ENCODE measurements around the gene ANO9.

ANO9 gene

GRCh38 chr11:394858-395655 is 46.8 kb downstream of the ANO9 start:
- CTCF ChIA-PET, result interaction anchor here (1.8 to 2.0 kb wide), 2 partner anchors 13 to 20 kb away, joined by 5 read pairs; partner anchors contain the start of gene SIGIRR
- peaks cover 0 to 18% (median 14%) of the 10 kb centered on the region in 4 experiments for H3K4me1 ChIP-seq (ENCODE audit: control extremely low read depth in 1 of 4, control insufficient read depth in 4 of 4, insufficient read depth in 4 of 4, low read length in 3 of 4)
- WGBS (ENCODE audit: insufficient coverage), result 90% methylated on average over 19 of the region's 25 CpGs
- H3K4me3 ChIP-seq (ENCODE audit: control insufficient read depth in 1 of 7, extremely low read depth in 1 of 7, insufficient read depth in 4 of 7, low read depth in 2 of 7, low read length in 6 of 7), result no peak overlapping the region
- POLR2A ChIA-PET, result no interaction called here
- peaks cover 0 to 4% (median 0%) of the 10 kb centered on the region in 5 experiments for H3K9me3 ChIP-seq (ENCODE audit: control extremely low read depth in 1 of 5, control insufficient read depth in 4 of 5, insufficient read depth in 2 of 5, low read depth in 1 of 5, low read length in 4 of 5)
- peak overlapping the region in 1 of 2 experiments; percentile 61 for H3K27ac ChIP-seq (ENCODE audit: insufficient read depth in 1 of 2, low read depth in 1 of 2, low read length in 2 of 2, poor library complexity in 1 of 2, severe bottlenecking in 2 of 2)
- no peak for DNase-seq
- H3K27me3 ChIP-seq (replicated peaks in 2 of 5; ENCODE audit: control insufficient read depth in 4 of 5, insufficient read depth in 5 of 5, low read length in 4 of 5), result peaks cover 0 to 9% (median 0%) of the 10 kb centered on the region in 5 experiments
- no peaks in the 10 kb centered on the region for H3K36me3 ChIP-seq (ENCODE audit: control insufficient read depth in 4 of 4, insufficient read depth in 4 of 4, low read length in 3 of 4)

GRCh38 chr11:394034-394857 is 47.6 kb downstream of the ANO9 start, which contains the start of gene PKP3:
Gene PKP3 (plus strand): TSS chr11:394209. CDS start chr11:394293, 84 bp downstream.
- POLR2A ChIA-PET, result no interaction called here
- Histone ChIP-seq H3K4me1 (ENCODE audit: control extremely low read depth in 1 of 4, control insufficient read depth in 4 of 4, insufficient read depth in 4 of 4, low read length in 3 of 4) (peaks cover 0 to 18% (median 14%) of the 10 kb centered on the region in 4 experiments), H3K27ac (ENCODE audit: insufficient read depth in 1 of 2, low read depth in 1 of 2, low read length in 2 of 2, poor library complexity in 1 of 2, severe bottlenecking in 2 of 2) (peak within 1 kb of the TSS in 1 of 2 experiments; percentile 61), H3K36me3 (ENCODE audit: control insufficient read depth in 4 of 4, insufficient read depth in 4 of 4, low read length in 3 of 4) (no peaks in the 10 kb centered on the region), H3K9me3 (ENCODE audit: control extremely low read depth in 1 of 5, control insufficient read depth in 4 of 5, insufficient read depth in 2 of 5, low read depth in 1 of 5, low read length in 4 of 5) (no peaks in the 10 kb centered on the region), H3K27me3 (replicated peaks in 2 of 5; ENCODE audit: control insufficient read depth in 4 of 5, insufficient read depth in 5 of 5, low read length in 4 of 5) (peaks cover 0 to 3% (median 0%) of the 10 kb centered on the region in 5 experiments), H3K4me3 (ENCODE audit: control insufficient read depth in 1 of 7, extremely low read depth in 1 of 7, insufficient read depth in 4 of 7, low read depth in 2 of 7, low read length in 6 of 7) (no peak within 1 kb of the TSS)
- WGBS (ENCODE audit: insufficient coverage), result 95% methylated on average over 48 of the region's 57 CpGs
- no peak for DNase-seq
- CTCF ChIA-PET, result interaction anchor here (1.6 kb wide), 1 partner anchor 30 kb away, joined by 6 read pairs; no protein-coding TSS in a partner anchor

GRCh38 chr11:393219-394033 is 48.4 kb downstream of the ANO9 start:
- WGBS (ENCODE audit: insufficient coverage), result 95% methylated on average over 14 of the region's 17 CpGs
- Histone ChIP-seq H3K27me3 (replicated peaks in 2 of 5; ENCODE audit: control insufficient read depth in 4 of 5, insufficient read depth in 5 of 5, low read length in 4 of 5) (no peaks in the 10 kb centered on the region), H3K4me3 (ENCODE audit: control insufficient read depth in 1 of 7, extremely low read depth in 1 of 7, insufficient read depth in 4 of 7, low read depth in 2 of 7, low read length in 6 of 7) (no peak overlapping the region), H3K4me1 (ENCODE audit: control extremely low read depth in 1 of 4, control insufficient read depth in 4 of 4, insufficient read depth in 4 of 4, low read length in 3 of 4) (peaks cover 0 to 18% (median 14%) of the 10 kb centered on the region in 4 experiments), H3K36me3 (ENCODE audit: control insufficient read depth in 4 of 4, insufficient read depth in 4 of 4, low read length in 3 of 4) (no peaks in the 10 kb centered on the region), H3K27ac (ENCODE audit: insufficient read depth in 1 of 2, low read depth in 1 of 2, low read length in 2 of 2, poor library complexity in 1 of 2, severe bottlenecking in 2 of 2) (peak overlapping the region in 1 of 2 experiments; percentile 61), H3K9me3 (ENCODE audit: control extremely low read depth in 1 of 5, control insufficient read depth in 4 of 5, insufficient read depth in 2 of 5, low read depth in 1 of 5, low read length in 4 of 5) (no peaks in the 10 kb centered on the region)
- no peak for DNase-seq
- ChIA-PET POLR2A (no interaction called here), CTCF (interaction anchor here (0.8 to 1.6 kb wide), 2 partner anchors 29 to 143 kb away, joined by 3 to 6 read pairs; no protein-coding TSS in a partner anchor)

GRCh38 chr11:392102-392777 is 49.6 kb downstream of the ANO9 start:
- no peak for DNase-seq
- Histone ChIP-seq H3K36me3 (ENCODE audit: control insufficient read depth in 4 of 4, insufficient read depth in 4 of 4, low read length in 3 of 4) (no peaks in the 10 kb centered on the region), H3K4me3 (ENCODE audit: control insufficient read depth in 1 of 7, extremely low read depth in 1 of 7, insufficient read depth in 4 of 7, low read depth in 2 of 7, low read length in 6 of 7) (no peak overlapping the region), H3K9me3 (ENCODE audit: control extremely low read depth in 1 of 5, control insufficient read depth in 4 of 5, insufficient read depth in 2 of 5, low read depth in 1 of 5, low read length in 4 of 5) (no peaks in the 10 kb centered on the region), H3K27ac (ENCODE audit: insufficient read depth in 1 of 2, low read depth in 1 of 2, low read length in 2 of 2, poor library complexity in 1 of 2, severe bottlenecking in 2 of 2) (no peak overlapping the region), H3K27me3 (replicated peaks in 2 of 5; ENCODE audit: control insufficient read depth in 4 of 5, insufficient read depth in 5 of 5, low read length in 4 of 5) (no peaks in the 10 kb centered on the region), H3K4me1 (ENCODE audit: control extremely low read depth in 1 of 4, control insufficient read depth in 4 of 4, insufficient read depth in 4 of 4, low read length in 3 of 4) (peaks cover 0 to 15% (median 14%) of the 10 kb centered on the region in 4 experiments)
- 97% methylated on average over 26 of the region's 36 CpGs for WGBS (ENCODE audit: insufficient coverage)
- ChIA-PET CTCF (interaction anchor here (0.6 to 1.6 kb wide), 3 partner anchors 25 to 142 kb away, joined by 3 to 6 read pairs (median 3); no protein-coding TSS in a partner anchor), POLR2A (no interaction called here)

GRCh38 chr11:391117-392017 is 50.4 kb downstream of the ANO9 start:
- POLR2A ChIA-PET, result no interaction called here
- H3K27me3 ChIP-seq (replicated peaks in 2 of 5; ENCODE audit: control insufficient read depth in 4 of 5, insufficient read depth in 5 of 5, low read length in 4 of 5), result no peaks in the 10 kb centered on the region
- H3K27ac ChIP-seq (ENCODE audit: insufficient read depth in 1 of 2, low read depth in 1 of 2, low read length in 2 of 2, poor library complexity in 1 of 2, severe bottlenecking in 2 of 2), result no peak overlapping the region
- peaks cover 0 to 9% (median 7%) of the 10 kb centered on the region in 4 experiments for H3K4me1 ChIP-seq (ENCODE audit: control extremely low read depth in 1 of 4, control insufficient read depth in 4 of 4, insufficient read depth in 4 of 4, low read length in 3 of 4)
- CTCF ChIA-PET, result no interaction called here
- no peak for DNase-seq
- peaks cover 0 to 8% (median 3%) of the 10 kb centered on the region in 5 experiments for H3K9me3 ChIP-seq (ENCODE audit: control extremely low read depth in 1 of 5, control insufficient read depth in 4 of 5, insufficient read depth in 2 of 5, low read depth in 1 of 5, low read length in 4 of 5)
- H3K4me3 ChIP-seq (ENCODE audit: control insufficient read depth in 1 of 7, extremely low read depth in 1 of 7, insufficient read depth in 4 of 7, low read depth in 2 of 7, low read length in 6 of 7), result no peak overlapping the region
- 77% methylated on average over 36 of the region's 38 CpGs for WGBS (ENCODE audit: insufficient coverage)
- no peaks in the 10 kb centered on the region for H3K36me3 ChIP-seq (ENCODE audit: control insufficient read depth in 4 of 4, insufficient read depth in 4 of 4, low read length in 3 of 4)

Data from common myeloid progenitor, CD34-positive (primary cell).